ENCODE measurements around the gene SEMA4A.

DNA sequence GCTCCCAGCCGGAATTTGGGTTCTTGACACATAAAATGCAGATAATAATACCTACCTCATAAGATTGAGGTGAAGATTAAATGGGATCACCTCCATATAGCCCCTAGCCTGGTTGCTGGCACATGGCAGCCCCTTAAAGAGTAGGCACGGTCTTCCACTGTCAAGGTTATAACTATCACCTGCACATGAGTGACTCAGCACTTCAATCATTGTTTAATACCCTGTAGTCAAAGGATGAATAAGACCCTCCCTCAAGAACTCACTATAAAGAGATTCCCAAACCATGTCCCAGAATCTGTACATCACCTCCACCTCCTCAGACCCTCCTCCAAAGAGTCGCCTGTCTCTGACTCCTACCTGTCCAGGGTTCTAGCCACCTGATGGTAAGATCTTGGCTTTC is 45.3 kb upstream of the SEMA4A start:
- TF ChIP-seq POLR2A (IDR thresholded peaks at IDR 0.05), result no peak
- TF ChIP-seq, protein P1, sequence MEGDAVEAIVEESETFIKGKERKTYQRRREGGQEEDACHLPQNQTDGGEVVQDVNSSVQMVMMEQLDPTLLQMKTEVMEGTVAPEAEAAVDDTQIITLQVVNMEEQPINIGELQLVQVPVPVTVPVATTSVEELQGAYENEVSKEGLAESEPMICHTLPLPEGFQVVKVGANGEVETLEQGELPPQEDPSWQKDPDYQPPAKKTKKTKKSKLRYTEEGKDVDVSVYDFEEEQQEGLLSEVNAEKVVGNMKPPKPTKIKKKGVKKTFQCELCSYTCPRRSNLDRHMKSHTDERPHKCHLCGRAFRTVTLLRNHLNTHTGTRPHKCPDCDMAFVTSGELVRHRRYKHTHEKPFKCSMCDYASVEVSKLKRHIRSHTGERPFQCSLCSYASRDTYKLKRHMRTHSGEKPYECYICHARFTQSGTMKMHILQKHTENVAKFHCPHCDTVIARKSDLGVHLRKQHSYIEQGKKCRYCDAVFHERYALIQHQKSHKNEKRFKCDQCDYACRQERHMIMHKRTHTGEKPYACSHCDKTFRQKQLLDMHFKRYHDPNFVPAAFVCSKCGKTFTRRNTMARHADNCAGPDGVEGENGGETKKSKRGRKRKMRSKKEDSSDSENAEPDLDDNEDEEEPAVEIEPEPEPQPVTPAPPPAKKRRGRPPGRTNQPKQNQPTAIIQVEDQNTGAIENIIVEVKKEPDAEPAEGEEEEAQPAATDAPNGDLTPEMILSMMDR (IDR thresholded peaks at IDR 0.05), result no peak
